NCI-H2196 (cell line): ENCODE measurements around the gene DDX27.
"Not testable (repeated sequence)": the region's sequence is repeated elsewhere in the genome, so short reads cannot be mapped to it uniquely, and the experiment has no call there.

Source experiments
- DNase-seq: peaks from one replicate; lab custom pipeline; 2025; ENCODE audit not compliant: unreplicated experiment; lab: John Stamatoyannopoulos, UW

Gene DDX27

DNA sequence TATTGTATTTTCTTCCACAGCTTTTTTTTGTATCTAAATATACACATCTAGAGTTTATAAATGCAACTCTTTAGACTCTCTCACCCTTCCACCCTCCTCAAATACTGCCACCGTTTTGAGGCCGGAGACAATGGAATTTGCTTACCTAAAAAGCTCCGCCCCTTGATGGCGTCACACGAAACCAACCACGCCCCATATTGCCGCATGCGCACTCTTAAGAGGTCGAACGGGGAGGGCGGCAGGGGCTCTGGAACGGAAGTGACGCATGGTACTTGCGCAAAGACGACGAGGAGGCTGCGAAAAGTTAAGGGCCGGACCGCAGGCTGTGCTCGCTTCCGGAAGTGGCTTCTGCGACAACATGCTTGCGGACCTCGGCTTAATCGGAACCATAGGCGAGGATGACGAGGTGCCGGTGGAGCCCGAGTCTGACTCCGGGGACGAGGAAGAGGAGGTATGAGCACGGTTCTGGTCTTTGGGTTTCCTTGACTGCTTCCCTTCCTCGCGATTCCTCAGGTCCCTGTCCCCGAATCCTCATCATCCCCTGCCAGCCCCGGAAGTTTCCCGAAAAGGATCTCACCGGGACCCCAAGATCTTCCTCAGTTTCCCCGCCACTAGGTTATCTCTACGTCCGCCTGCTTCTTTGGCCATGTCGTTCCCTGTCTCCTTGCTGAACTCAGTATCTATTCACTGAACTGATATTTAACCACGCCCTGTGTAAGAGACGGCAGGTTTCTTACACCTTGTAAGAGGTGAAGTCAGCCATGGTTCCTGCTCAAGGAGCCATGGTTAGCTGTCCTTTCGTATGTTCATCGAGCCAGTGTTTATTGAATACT lies at the start of gene DDX27:
TSS of gene DDX27 (plus strand) at position 326 of the 833 bp plus-strand sequence. CDS start at position 359, 33 bp downstream.
- DNase-seq: peak; percentile 99

- DNase-seq: no peak
Measured at GRCh38 chr20:49169547-49169946, 49.7 kb upstream of the DDX27 start.

DNA sequence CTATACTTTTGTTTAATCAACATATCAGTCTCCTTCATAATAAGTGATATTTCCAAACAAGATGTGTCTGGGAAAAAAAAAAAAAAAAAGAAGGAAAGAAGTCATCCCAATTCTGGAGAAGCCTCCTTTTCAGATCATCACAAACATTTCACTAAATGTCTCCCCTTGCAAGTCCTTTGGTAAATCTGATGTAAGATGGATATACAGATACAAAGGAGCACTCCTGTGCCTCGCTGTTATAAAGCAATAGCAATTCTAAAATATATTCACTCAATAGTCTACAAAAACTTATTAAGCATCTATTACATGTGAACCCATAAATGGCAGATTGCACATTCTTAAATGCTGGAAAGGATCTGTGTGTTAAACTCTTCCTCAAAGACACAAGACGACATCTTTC lies 48.5 kb upstream of the DDX27 start:
- DNase-seq: no peak

DNA sequence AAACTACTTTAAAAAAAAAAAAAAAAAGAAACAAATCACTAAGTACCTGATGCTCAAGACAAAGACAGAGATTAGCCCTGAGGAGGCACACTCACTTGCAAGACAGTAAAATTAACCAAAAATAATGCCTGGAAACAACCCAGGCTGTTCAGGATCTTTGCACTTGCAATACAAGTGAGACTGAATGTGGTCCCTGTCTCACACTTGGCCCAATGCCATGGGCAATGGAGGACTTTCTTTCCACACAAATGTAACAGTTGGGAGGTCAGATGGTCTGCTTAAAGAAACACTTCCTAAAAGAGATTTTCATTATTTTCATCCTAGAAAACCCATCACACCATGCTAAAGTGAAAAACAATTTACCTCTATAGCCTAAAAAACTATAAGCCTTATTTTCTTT lies 47.3 kb upstream of the DDX27 start:
- peak; percentile 7 for DNase-seq

DNA sequence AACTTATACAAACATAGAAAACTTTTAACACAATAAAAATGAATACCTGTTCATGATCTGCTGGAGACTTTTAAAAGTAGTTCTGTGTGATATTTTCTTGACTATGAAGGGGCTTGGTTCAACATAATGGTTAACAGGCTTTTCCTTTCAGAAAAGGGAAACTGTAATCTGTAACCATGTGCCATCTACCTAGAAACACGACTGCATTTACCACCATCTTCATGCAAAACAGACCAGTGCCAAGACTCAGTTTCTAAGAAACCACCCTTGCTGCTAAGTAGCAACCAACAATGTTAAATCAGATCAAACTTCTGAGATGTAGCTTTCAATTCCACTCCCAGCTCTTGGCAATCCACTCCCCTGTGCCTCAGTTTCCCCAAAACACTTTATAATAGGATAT lies 46.8 kb upstream of the DDX27 start:
- DNase-seq: no peak

GRCh38 chr20:49174183-49174582 lies 45.0 kb upstream of the DDX27 start:
- no peak for DNase-seq

- DNase-seq: no peak
Measured at GRCh38 chr20:49179368-49180277, 39.6 kb upstream of the DDX27 start.

- DNase-seq: no peak
Measured at GRCh38 chr20:49181265-49181877, 37.8 kb upstream of the DDX27 start.

GRCh38 chr20:49183444-49183843 lies 35.8 kb upstream of the DDX27 start:
- no peak for DNase-seq

- not testable (repeated sequence) for DNase-seq
Measured at GRCh38 chr20:49184084-49184501, 35.1 kb upstream of the DDX27 start.

DNA sequence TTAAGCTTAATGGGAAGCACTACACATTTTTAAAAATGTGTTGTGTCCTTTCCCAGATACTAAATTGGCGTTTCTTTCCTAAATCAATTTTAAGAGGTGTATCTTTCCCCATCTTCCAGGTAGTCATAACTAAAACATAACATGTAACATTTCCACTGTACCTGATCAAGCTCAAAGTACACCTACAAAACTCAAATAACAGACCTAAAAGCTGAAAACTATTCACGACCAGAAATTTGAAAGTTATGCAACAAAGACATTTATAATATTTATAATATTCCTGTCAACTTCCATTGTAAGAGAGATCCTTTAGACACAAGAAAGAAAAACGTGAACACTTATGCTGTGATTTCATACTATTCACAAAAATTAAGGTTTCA lies 34.5 kb upstream of the DDX27 start:
- DNase-seq: no peak

DNA sequence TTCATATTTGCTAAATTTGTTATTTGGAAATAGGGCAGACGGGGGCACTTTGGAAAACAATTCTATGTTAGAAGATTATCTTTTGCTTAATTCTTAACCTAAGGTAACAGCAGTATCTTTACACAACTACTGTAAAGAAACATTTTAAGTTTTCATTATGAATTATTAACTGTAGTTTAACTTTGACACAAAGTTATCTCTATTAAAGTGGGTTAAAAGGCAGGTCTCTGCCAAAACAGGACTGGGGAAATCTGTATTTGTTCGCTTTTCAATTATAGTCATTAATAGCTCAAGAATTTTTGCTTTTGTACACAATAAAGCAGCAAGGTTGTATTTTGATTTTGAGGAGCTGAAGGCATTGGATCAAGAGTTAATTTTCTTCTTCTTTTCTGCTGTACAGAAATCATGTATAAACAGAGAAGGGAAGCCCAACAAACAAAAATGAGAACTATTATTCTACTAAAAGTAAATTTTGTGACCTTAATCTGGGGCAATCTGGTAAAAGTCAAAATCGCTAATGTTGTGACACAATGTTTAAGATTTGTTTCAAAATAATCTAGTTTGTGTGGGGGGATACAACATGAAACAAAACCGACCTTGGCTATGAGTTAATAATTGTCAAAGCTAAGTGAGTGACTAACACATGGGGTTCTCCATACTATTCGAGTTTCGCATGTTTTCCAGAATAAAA lies 34.0 kb upstream of the DDX27 start:
- no peak for DNase-seq

DNA sequence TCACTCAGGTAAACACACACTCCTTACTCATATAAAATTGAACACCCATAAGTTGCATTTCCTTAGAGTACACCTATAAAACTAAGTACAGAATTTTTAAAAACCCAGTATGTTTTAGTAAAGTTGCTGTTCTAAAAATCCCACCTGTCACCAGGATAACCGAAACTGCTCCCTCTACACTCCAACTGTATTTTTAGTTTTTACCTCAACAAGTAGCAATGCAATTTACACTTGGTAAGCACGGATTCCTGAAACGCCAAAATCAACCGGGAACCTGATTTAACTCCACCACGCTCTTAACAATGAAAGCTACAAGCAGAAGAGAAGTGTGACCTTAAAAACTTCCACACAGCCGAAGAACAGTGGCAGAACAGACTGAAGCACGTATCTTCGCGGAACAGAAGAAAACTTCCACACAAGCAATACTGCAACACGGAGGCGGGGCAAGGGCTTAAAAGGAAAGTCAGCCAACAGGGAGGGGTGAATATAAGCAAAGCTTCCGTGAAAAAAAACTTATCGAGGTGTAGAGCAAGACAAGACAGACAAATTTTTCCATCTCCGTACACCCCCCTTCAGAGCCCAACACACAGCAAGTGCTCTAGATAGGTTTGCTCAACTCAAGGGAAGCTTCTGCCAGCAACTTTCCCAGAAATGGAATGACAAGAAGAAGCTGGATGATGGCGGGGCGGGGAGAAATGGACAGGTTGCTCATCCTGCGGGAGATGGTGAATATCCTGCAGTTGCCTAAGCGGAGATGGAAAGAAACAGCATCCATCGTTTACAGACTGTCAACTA lies 32.5 kb upstream of the DDX27 start:
- DNase-seq: peak; percentile 15

DNA sequence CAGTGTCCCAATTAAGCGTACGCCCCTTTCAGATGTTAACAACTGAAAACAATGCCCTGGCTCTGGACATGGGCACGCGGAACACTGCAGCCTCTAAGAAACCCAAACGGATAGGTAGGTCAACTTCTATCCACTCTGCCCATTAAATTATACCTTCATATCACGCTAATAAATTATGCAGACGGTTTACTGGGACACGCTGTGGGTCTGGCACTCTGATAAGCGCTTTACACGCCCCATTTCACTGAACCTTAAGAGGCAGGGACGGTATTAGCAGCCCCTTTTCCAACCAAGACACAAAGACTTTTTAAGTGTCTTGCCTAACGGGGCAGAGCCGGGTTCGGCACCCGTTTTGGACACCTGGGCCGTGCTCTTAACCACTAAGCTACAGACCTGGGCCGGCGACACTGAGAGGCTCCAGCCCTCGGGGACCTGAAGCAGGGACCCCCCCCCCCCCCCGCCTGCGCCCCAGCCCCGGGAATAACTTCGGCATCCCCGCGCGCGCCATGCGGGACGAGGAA lies 31.8 kb upstream of the DDX27 start:
- DNase-seq: no peak

- peak; percentile 96 for DNase-seq
Measured at GRCh38 chr20:49187851-49188641, 31.2 kb upstream of the DDX27 start, which contains the start of gene STAU1. Gene STAU1 (minus strand): TSS chr20:49188334. CDS start chr20:49166201, 22,133 bp downstream.

- DNase-seq: not testable (repeated sequence)
Measured at GRCh38 chr20:49192944-49193518, 26.2 kb upstream of the DDX27 start.

GRCh38 chr20:49199729-49200293 lies 19.4 kb upstream of the DDX27 start:
- no peak for DNase-seq

DNA sequence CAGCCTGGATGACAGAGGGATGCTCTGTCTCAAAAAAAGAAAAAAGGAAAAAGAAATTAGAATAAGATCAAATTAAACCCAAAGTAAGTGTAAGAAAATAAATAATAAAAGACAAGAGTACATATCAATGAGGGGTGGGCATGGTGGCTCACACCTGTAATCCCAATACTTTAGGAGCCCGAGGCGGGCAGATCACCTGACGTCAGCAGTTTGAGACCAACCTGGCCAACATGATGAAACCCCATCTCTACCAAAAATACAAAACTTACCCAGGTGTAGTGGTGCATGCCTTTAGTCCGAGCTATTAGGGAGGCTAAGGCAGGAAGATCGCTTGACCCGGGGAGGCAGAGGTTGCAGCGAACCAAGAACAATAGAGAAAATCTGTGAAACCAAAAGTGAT lies 16.2 kb upstream of the DDX27 start:
- DNase-seq: no peak
